GM21576 (cell line): ENCODE results near the gene ARPIN.
"Not testable (repeated sequence)": the region's sequence is repeated elsewhere in the genome, so short reads cannot be mapped to it uniquely, and the experiment has no call there.

ENCODE experiments used
- ATAC-seq: cut with Tn5 transposase; IDR thresholded peaks from one replicate; pipeline ENCODE4 v1.9.1; 2021; ENCODE audit warnings: mild to moderate bottlenecking, moderate library complexity; ENCODE audit not compliant: unreplicated experiment

The ARPIN gene

GRCh38 chr15:89912674-89913396, at the start of gene ARPIN:
ARPIN (minus strand) TSS chr15:89912952; CDS start chr15:89912835, 117 bp downstream.
- ATAC-seq: no peak

GRCh38 chr15:89958107-89958805, 45.5 kb upstream of the ARPIN start:
- no peak for ATAC-seq

- ATAC-seq: not testable (repeated sequence)
These were observed 42.8 kb upstream of the ARPIN start for GRCh38 chr15:89955449-89955998.

- ATAC-seq: no peak
These were observed 41.8 kb upstream of the ARPIN start for GRCh38 chr15:89954541-89954940.

- ATAC-seq: no peak
These were observed 36.0 kb upstream of the ARPIN start for GRCh38 chr15:89948796-89949195.

- no peak for ATAC-seq
These were observed 34.6 kb upstream of the ARPIN start for GRCh38 chr15:89947385-89947784.

- no peak for ATAC-seq
These were observed 34.0 kb upstream of the ARPIN start for GRCh38 chr15:89946681-89947299.

- ATAC-seq: not testable (repeated sequence)
These were observed 31.0 kb upstream of the ARPIN start for GRCh38 chr15:89943721-89944120.

GRCh38 chr15:89939910-89940309, 27.2 kb upstream of the ARPIN start:
- ATAC-seq: no peak

- ATAC-seq: not testable (repeated sequence)
These were observed 26.6 kb upstream of the ARPIN start for GRCh38 chr15:89939377-89939776.

- ATAC-seq: no peak
These were observed 24.9 kb upstream of the ARPIN start for GRCh38 chr15:89937365-89938350.

- no peak for ATAC-seq
These were observed 24.1 kb upstream of the ARPIN start for GRCh38 chr15:89936786-89937265.

GRCh38 chr15:89936051-89936785, 23.5 kb upstream of the ARPIN start:
- ATAC-seq: no peak

- no peak for ATAC-seq
These were observed 20.1 kb upstream of the ARPIN start for GRCh38 chr15:89932880-89933279.

- no peak for ATAC-seq
These were observed 15.7 kb upstream of the ARPIN start for GRCh38 chr15:89928421-89928820.

GRCh38 chr15:89926158-89926557, 13.4 kb upstream of the ARPIN start:
- no peak for ATAC-seq

- no peak for ATAC-seq
These were observed 4.8 kb upstream of the ARPIN start for GRCh38 chr15:89917442-89918101.

- ATAC-seq: no peak
These were observed 3.9 kb upstream of the ARPIN start for GRCh38 chr15:89916660-89917059.

- ATAC-seq: no peak
These were observed 543 bp downstream of the ARPIN start for GRCh38 chr15:89912145-89912673.
